Endodermal cell (in vitro differentiated cells): ENCODE results near the gene YARS1. TPM values are rescaled to one million over a fixed set of nuclear protein-coding genes. Genes with fewer than 3 reads are reported as not detected.
A peak's percentile ranks its signal among the peaks of the same experiment; 100 is the strongest.

Source experiments
- DNase-seq: peaks from one replicate; pipeline ENCODE4 v3.0.0-alpha.2; 2017
- H3K27ac ChIP-seq: 2 replicates; pipeline ENCODE4 v1.5.1; 2013; ENCODE audit warnings: mild to moderate bottlenecking, low read depth, low read length, moderate library complexity
- H3K27me3 ChIP-seq: 2 replicates; pipeline ENCODE4 v1.6.1; 2013; ENCODE audit warnings: mild to moderate bottlenecking, low read length, moderate library complexity; ENCODE audit not compliant: insufficient read depth, control insufficient read depth, poor library complexity, severe bottlenecking
- H3K36me3 ChIP-seq: 2 replicates; pipeline ENCODE4 v1.7.0; 2013; ENCODE audit warnings: mild to moderate bottlenecking, low read length, moderate library complexity; ENCODE audit not compliant: control insufficient read depth, insufficient read depth
- H3K4me1 ChIP-seq: one replicate; pipeline ENCODE4 v1.7.0; 2013; ENCODE audit warnings: low read length; ENCODE audit not compliant: control insufficient read depth, insufficient read depth
- H3K4me3 ChIP-seq: 2 replicates; pipeline ENCODE4 v1.5.1; 2013; ENCODE audit warnings: mild to moderate bottlenecking, low read length, moderate library complexity
- H3K9ac ChIP-seq: 2 replicates; pipeline ENCODE4 v1.6.1; 2013; ENCODE audit warnings: mild to moderate bottlenecking, low read length, moderate library complexity; ENCODE audit not compliant: poor library complexity, severe bottlenecking; ENCODE audit errors: extremely low read depth
- H3K9me3 ChIP-seq: 2 replicates; pipeline ENCODE4 v1.6.1; 2013; ENCODE audit warnings: mild to moderate bottlenecking, low read length, moderate library complexity; ENCODE audit not compliant: control insufficient read depth
- H3K27ac Mint-ChIP-seq: 2 replicates; pipeline ENCODE4 v1.8.0; 2020; ENCODE audit warnings: mixed read lengths
- H3K27me3 Mint-ChIP-seq: 2 replicates; pipeline ENCODE4 v1.8.0; 2021; ENCODE audit warnings: mild to moderate bottlenecking, mixed read lengths; ENCODE audit not compliant: insufficient read depth
- H3K36me3 Mint-ChIP-seq: 2 replicates; pipeline ENCODE4 v1.8.0; 2020; ENCODE audit warnings: low read depth, mixed read lengths
- H3K4me1 Mint-ChIP-seq: 2 replicates; pipeline ENCODE4 v1.8.0; 2020; ENCODE audit warnings: mixed read lengths
- H3K4me3 Mint-ChIP-seq: 2 replicates; pipeline ENCODE4 v1.8.0; 2020; ENCODE audit warnings: mild to moderate bottlenecking, moderate library complexity, mixed read lengths
- H3K9me3 Mint-ChIP-seq: 2 replicates; pipeline ENCODE4 v1.8.0; 2020; ENCODE audit warnings: mild to moderate bottlenecking, mixed read lengths
- CTCF ChIP-seq: fragments of 200-600 bp; sonication (generic); conservative IDR thresholded peaks from 2 replicates; pipeline ENCODE4 v1.5.0; 2021; ENCODE audit warnings: antibody characterized with exemption, mild to moderate bottlenecking
- WGBS, 2 experiments: methylation state at CpG; one replicate each; pipeline versions ENCODE4 v1.1.5 to v1.1.7; 2013; ENCODE audit warnings: missing lambda C conversion rate in 2 of 2, mixed read lengths in 1 of 2; ENCODE audit not compliant: insufficient coverage in 1 of 2, insufficient read length in 1 of 2; 5-methylcytosine and 5-hydroxymethylcytosine counted together
- total RNA-seq, 2 donors: library from RNA; stranded (reverse); fragmentation: NEBNext Ultra II Directional in 1 of 2; extraction: Animal tissue kit (Norgen Biotek cat#: 25700) in 1 of 2; gene quantifications; 2 replicates in 1 of 2; 3 replicates in 1 of 2; pipeline ENCODE4 v1.2.1, GENCODE V29; 2021

Gene YARS1
- total RNA-seq, 2 donors from 2014 or later = 141 to 154 TPM

- Mint-ChIP-seq H3K27me3 (no peaks in the 10 kb centered on the region), H3K4me1 (peaks cover 24% of the 10 kb centered on the region), H3K36me3 (peaks cover 54% of the 10 kb centered on the region), H3K4me3 (no peak overlapping the region), H3K9me3 (no peaks in the 10 kb centered on the region), H3K27ac (peak overlapping the region; percentile 82)
- peaks cover 16% of the 10 kb centered on the region for H3K4me1 ChIP-seq
- H3K27me3 ChIP-seq = no peaks in the 10 kb centered on the region
- peak overlapping the region; percentile 32 for H3K27ac ChIP-seq
- H3K4me3 ChIP-seq = no peak overlapping the region
- DNase-seq = peak; percentile 49
- H3K36me3 ChIP-seq = peaks cover 74% of the 10 kb centered on the region
- H3K9ac ChIP-seq = no peak overlapping the region
- no peaks in the 10 kb centered on the region for H3K9me3 ChIP-seq
- no peak for TF ChIP-seq CTCF
Measured at GRCh38 chr1:32774464-32774808, 42.7 kb downstream of the YARS1 start.

GRCh38 chr1:32773764-32774463 is 43.2 kb downstream of the YARS1 start:
- no peak for TF ChIP-seq CTCF
- Histone ChIP-seq H3K4me1 (peaks cover 16% of the 10 kb centered on the region), H3K9ac (no peak overlapping the region), H3K27me3 (no peaks in the 10 kb centered on the region), H3K36me3 (peaks cover 72% of the 10 kb centered on the region), H3K9me3 (no peaks in the 10 kb centered on the region), H3K27ac (peak overlapping the region; percentile 32), H3K4me3 (no peak overlapping the region)
- Mint-ChIP-seq H3K27ac (peak overlapping the region; percentile 82), H3K4me3 (no peak overlapping the region), H3K36me3 (peaks cover 53% of the 10 kb centered on the region), H3K4me1 (peaks cover 24% of the 10 kb centered on the region), H3K9me3 (no peaks in the 10 kb centered on the region), H3K27me3 (no peaks in the 10 kb centered on the region)
- peak; percentile 50 for DNase-seq
- WGBS, 2 experiments = 92 to 93% methylated on average over 7 of the region's 7 CpGs

- 56 to 61% methylated on average over 9 of the region's 9 CpGs for WGBS, 2 experiments
- Histone ChIP-seq H3K9me3 (no peaks in the 10 kb centered on the region), H3K4me1 (peaks cover 16% of the 10 kb centered on the region), H3K4me3 (no peak overlapping the region), H3K27ac (no peak overlapping the region), H3K27me3 (no peaks in the 10 kb centered on the region), H3K36me3 (peaks cover 74% of the 10 kb centered on the region), H3K9ac (no peak overlapping the region)
- no peak overlapping the region for H3K27ac Mint-ChIP-seq
- no peaks in the 10 kb centered on the region for H3K27me3 Mint-ChIP-seq
- H3K4me3 Mint-ChIP-seq = no peak overlapping the region
- H3K9me3 Mint-ChIP-seq = no peaks in the 10 kb centered on the region
- DNase-seq = peak; percentile 95
- TF ChIP-seq CTCF = peak; percentile 97
- H3K36me3 Mint-ChIP-seq = peaks cover 55% of the 10 kb centered on the region
- H3K4me1 Mint-ChIP-seq = peaks cover 24% of the 10 kb centered on the region
Measured at GRCh38 chr1:32773018-32773763, 44.0 kb downstream of the YARS1 start.
